ENCODE data around the gene SLC25A25. TPM values are rescaled to one million over a fixed set of nuclear protein-coding genes. Genes with fewer than 3 reads are reported as not detected.
"Not testable (repeated sequence)": the region's sequence is repeated elsewhere in the genome, so short reads cannot be mapped to it uniquely, and the experiment has no call there.

The SLC25A25 gene
- total RNA-seq, 1 experiment from 2014 or later: 15.5 TPM

DNA sequence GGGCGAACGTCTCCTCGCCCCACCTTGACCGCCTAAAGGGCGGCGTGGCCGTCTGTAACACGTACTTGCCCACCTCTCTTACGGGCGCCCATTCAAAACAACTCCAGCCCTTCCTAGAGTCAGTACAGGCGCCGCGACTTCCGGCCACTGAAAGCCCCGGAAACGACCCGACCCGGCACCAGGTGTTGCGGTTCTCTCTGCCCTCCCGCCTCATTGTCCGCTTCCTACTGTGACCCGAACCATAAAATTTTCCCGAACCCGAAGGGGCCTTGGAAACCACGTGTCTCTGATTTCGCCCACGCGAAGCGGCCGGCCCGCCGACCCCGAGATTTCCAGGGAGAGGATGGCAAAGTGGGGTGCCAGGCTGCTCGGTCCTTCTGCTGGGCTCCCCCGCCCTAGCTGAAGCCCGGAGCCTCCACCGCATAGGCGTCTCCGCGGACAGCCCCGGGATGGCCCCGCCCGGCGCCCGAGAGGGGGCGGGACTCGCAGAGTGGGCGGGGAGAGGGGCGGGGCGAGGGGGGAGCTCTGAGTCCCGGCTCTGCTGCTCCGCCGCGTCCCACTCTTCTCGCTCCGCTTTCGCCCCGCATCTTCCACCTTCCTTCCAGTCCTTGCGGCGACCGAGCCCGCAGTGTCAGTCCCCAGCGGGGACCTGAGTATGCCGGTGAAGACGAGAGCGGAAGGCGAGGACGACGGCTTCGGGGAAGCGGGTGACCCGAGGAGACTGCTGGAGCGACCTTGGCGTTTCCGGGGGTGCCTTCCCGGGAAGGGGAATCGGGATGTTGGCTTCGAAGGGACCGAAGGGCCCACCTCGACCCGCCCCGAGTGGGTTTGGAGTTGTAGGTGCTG, 60.2 kb downstream of the SLC25A25 start:
- intact Hi-C loops (cut with micrococcal nuclease): loop anchor here (5.0 kb wide), 1 partner anchor 64 kb away; the partner anchor contains the start of gene CIZ1
- ChIA-PET POLR2A (interaction anchor here (0.7 to 1.8 kb wide), 12 partner anchors 8 to 1171 kb away, joined by 3 to 10 read pairs (median 4); partner anchors contain the start of genes BBLN, NAIF1, SLC25A25 and TOR2A), CTCF (interaction anchor here (0.6 to 2.0 kb wide), 5 partner anchors 11 to 521 kb away, joined by 3 to 14 read pairs (median 4); no protein-coding TSS in a partner anchor)
- Mint-ChIP-seq H3K9me3 (ENCODE audit: unreplicated experiment) (no peaks in the 10 kb centered on the region), H3K4me1 (ENCODE audit: insufficient read depth, unreplicated experiment) (peaks cover 23% of the 10 kb centered on the region), H3K27me3 (ENCODE audit: insufficient read depth, unreplicated experiment) (peaks cover 9% of the 10 kb centered on the region), H3K4me3 (ENCODE audit: unreplicated experiment) (peak overlapping the region; percentile 84), H3K36me3 (ENCODE audit: insufficient read depth, unreplicated experiment) (peaks cover 11% of the 10 kb centered on the region), H3K27ac (ENCODE audit: low read depth, unreplicated experiment) (peak overlapping the region; percentile 97)
- BruUV-seq (replicated peaks): no TSS peak
- DNase-seq (ENCODE audit: unreplicated experiment): peak; percentile 92
- TF ChIP-seq, protein P1, sequence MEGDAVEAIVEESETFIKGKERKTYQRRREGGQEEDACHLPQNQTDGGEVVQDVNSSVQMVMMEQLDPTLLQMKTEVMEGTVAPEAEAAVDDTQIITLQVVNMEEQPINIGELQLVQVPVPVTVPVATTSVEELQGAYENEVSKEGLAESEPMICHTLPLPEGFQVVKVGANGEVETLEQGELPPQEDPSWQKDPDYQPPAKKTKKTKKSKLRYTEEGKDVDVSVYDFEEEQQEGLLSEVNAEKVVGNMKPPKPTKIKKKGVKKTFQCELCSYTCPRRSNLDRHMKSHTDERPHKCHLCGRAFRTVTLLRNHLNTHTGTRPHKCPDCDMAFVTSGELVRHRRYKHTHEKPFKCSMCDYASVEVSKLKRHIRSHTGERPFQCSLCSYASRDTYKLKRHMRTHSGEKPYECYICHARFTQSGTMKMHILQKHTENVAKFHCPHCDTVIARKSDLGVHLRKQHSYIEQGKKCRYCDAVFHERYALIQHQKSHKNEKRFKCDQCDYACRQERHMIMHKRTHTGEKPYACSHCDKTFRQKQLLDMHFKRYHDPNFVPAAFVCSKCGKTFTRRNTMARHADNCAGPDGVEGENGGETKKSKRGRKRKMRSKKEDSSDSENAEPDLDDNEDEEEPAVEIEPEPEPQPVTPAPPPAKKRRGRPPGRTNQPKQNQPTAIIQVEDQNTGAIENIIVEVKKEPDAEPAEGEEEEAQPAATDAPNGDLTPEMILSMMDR (IDR thresholded peaks at IDR 0.05; ENCODE audit: unreplicated experiment): no peak

GRCh38 chr9:128128836-128129590, 61.0 kb downstream of the SLC25A25 start:
- peaks cover 23% of the 10 kb centered on the region for H3K4me1 Mint-ChIP-seq (ENCODE audit: insufficient read depth, unreplicated experiment)
- H3K4me3 Mint-ChIP-seq (ENCODE audit: unreplicated experiment): peak overlapping the region; percentile 84
- CTCF ChIA-PET: interaction anchor here (0.6 to 2.0 kb wide), 7 partner anchors 12 to 522 kb away, joined by 3 to 14 read pairs (median 4); no protein-coding TSS in a partner anchor
- TF ChIP-seq, protein P1 (IDR thresholded peaks at IDR 0.05; ENCODE audit: unreplicated experiment): no peak
- H3K27ac Mint-ChIP-seq (ENCODE audit: low read depth, unreplicated experiment): no peak overlapping the region
- POLR2A ChIA-PET: interaction anchor here (0.7 to 1.8 kb wide), 10 partner anchors 9 to 1171 kb away, joined by 3 to 10 read pairs (median 4); partner anchors contain the start of genes BBLN, NAIF1 and SLC25A25
- no peak for DNase-seq (ENCODE audit: unreplicated experiment)
- BruUV-seq (replicated peaks): TSS peak; percentile 47
- H3K9me3 Mint-ChIP-seq (ENCODE audit: unreplicated experiment): peaks cover 7% of the 10 kb centered on the region
- intact Hi-C loops (cut with micrococcal nuclease): loop anchor here (5.0 kb wide), 1 partner anchor 63 kb away; the partner anchor contains the start of gene CIZ1
- H3K36me3 Mint-ChIP-seq (ENCODE audit: insufficient read depth, unreplicated experiment): peaks cover 4% of the 10 kb centered on the region
- peaks cover 17% of the 10 kb centered on the region for H3K27me3 Mint-ChIP-seq (ENCODE audit: insufficient read depth, unreplicated experiment)

GRCh38 chr9:128129976-128130590, 62.1 kb downstream of the SLC25A25 start:
- CTCF ChIA-PET: interaction anchor here (2.0 kb wide), 1 partner anchor 13 kb away, joined by 14 read pairs; no protein-coding TSS in a partner anchor
- H3K9me3 Mint-ChIP-seq (ENCODE audit: unreplicated experiment); BruUV-seq (replicated peaks); H3K27ac Mint-ChIP-seq (ENCODE audit: low read depth, unreplicated experiment); H3K4me3 Mint-ChIP-seq (ENCODE audit: unreplicated experiment); H3K36me3 Mint-ChIP-seq (ENCODE audit: insufficient read depth, unreplicated experiment); POLR2A ChIA-PET; DNase-seq (ENCODE audit: unreplicated experiment): not testable (repeated sequence)
- TF ChIP-seq, protein P1 (IDR thresholded peaks at IDR 0.05; ENCODE audit: unreplicated experiment): peak; percentile 51
- peaks cover 19% of the 10 kb centered on the region for H3K4me1 Mint-ChIP-seq (ENCODE audit: insufficient read depth, unreplicated experiment)
- intact Hi-C loops (cut with micrococcal nuclease): loop anchor here (5.0 kb wide), 1 partner anchor 62 kb away; the partner anchor contains the start of gene CIZ1
- peaks cover 27% of the 10 kb centered on the region for H3K27me3 Mint-ChIP-seq (ENCODE audit: insufficient read depth, unreplicated experiment)

- BruUV-seq (replicated peaks); H3K36me3 Mint-ChIP-seq (ENCODE audit: insufficient read depth, unreplicated experiment); intact Hi-C loops (cut with micrococcal nuclease); H3K27ac Mint-ChIP-seq (ENCODE audit: low read depth, unreplicated experiment); H3K9me3 Mint-ChIP-seq (ENCODE audit: unreplicated experiment); POLR2A ChIA-PET; DNase-seq (ENCODE audit: unreplicated experiment); H3K4me3 Mint-ChIP-seq (ENCODE audit: unreplicated experiment); CTCF ChIA-PET: not testable (repeated sequence)
- H3K4me1 Mint-ChIP-seq (ENCODE audit: insufficient read depth, unreplicated experiment): peaks cover 14% of the 10 kb centered on the region
- H3K27me3 Mint-ChIP-seq (ENCODE audit: insufficient read depth, unreplicated experiment): peaks cover 33% of the 10 kb centered on the region
These were observed 62.6 kb downstream of the SLC25A25 start for GRCh38 chr9:128130651-128131050.

DNA sequence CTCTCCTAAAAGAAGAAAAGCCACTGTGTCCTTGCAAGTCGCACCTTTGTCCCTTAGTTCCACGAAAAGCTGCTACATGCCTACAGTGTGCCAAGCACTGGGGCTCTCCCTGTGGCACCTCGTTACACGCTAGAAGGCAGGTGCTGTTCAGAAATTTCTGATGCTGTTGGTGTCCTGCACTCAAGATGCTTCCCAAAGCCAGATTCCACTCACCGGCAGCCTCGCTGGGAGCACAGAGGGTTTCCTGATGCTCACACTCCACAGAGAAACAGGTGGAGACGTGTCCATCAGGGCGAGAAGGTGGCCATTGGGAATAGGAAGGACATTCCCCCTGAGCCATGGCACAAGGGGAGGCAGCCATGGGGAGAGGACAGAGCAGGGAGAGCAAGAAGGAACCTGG, 63.3 kb downstream of the SLC25A25 start:
- H3K4me1 Mint-ChIP-seq (ENCODE audit: insufficient read depth, unreplicated experiment); DNase-seq (ENCODE audit: unreplicated experiment); H3K36me3 Mint-ChIP-seq (ENCODE audit: insufficient read depth, unreplicated experiment); BruUV-seq (replicated peaks); H3K27ac Mint-ChIP-seq (ENCODE audit: low read depth, unreplicated experiment); H3K4me3 Mint-ChIP-seq (ENCODE audit: unreplicated experiment); intact Hi-C loops (cut with micrococcal nuclease); H3K9me3 Mint-ChIP-seq (ENCODE audit: unreplicated experiment): not testable (repeated sequence)
- CTCF ChIA-PET: interaction anchor here (0.5 kb wide), 1 partner anchor 73 kb away, joined by 4 read pairs; no protein-coding TSS in a partner anchor
- H3K27me3 Mint-ChIP-seq (ENCODE audit: insufficient read depth, unreplicated experiment): peaks cover 36% of the 10 kb centered on the region
- POLR2A ChIA-PET: interaction anchor here (0.6 kb wide), 1 partner anchor 30 kb away, joined by 6 read pairs; no protein-coding TSS in a partner anchor

DNA sequence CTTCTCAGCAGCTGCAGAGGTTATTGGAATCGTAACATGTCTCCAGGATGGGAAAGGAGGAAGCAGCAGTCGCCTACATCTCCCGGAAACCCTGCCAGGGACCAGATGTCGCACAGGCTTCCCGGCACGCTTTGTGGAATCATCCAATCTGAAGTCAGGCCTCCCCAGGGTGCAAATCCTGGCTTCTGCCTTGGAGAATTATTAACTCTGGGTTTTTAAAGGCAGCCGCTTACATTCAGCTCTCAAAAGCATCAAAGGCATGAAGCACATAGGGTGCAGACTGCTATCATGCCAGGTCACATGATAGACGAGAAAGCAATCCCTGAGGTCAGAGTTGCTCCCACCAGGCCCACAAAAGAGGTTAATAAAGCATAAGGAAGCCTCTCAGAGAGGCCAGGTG, 64.1 kb downstream of the SLC25A25 start:
- H3K36me3 Mint-ChIP-seq (ENCODE audit: insufficient read depth, unreplicated experiment); H3K4me3 Mint-ChIP-seq (ENCODE audit: unreplicated experiment); H3K9me3 Mint-ChIP-seq (ENCODE audit: unreplicated experiment); intact Hi-C loops (cut with micrococcal nuclease); CTCF ChIA-PET; POLR2A ChIA-PET; DNase-seq (ENCODE audit: unreplicated experiment); H3K27ac Mint-ChIP-seq (ENCODE audit: low read depth, unreplicated experiment); BruUV-seq (replicated peaks): not testable (repeated sequence)
- Mint-ChIP-seq H3K27me3 (ENCODE audit: insufficient read depth, unreplicated experiment) (peaks cover 36% of the 10 kb centered on the region), H3K4me1 (ENCODE audit: insufficient read depth, unreplicated experiment) (peaks cover 17% of the 10 kb centered on the region)
